IMR-90 (cell line): ENCODE results near the gene KCNMB2. TPM values are rescaled to one million over a fixed set of nuclear protein-coding genes. Genes with fewer than 3 reads are reported as not detected.

Experiments
- ATAC-seq: fragments of 200-7000 bp; cut with Tn5 transposase; 2 replicates; pipeline ENCODE4 v1.9.1; 2020; ENCODE audit warnings: low read depth, mild to moderate bottlenecking, moderate library complexity
- BruUV-seq: library from RNA; stranded (reverse); fragments of 400-500 nt; replicated peaks from 2 replicates; lab custom pipeline; 2021; lab: Mats Ljungman, UMichigan
- CTCF ChIA-PET: fragments of 300-600 bp; formaldehyde crosslinking; extraction: SDS; loops from one replicate; lab custom pipeline; 2021; ENCODE audit warnings: antibody characterized with exemption; lab: Yijun Ruan, JAX
- POLR2A ChIA-PET: fragments of 300-600 bp; sonication (Branson Sonifier 250); formaldehyde crosslinking; loops from one replicate; lab custom pipeline; 2022; ENCODE audit warnings: antibody characterized with exemption; ENCODE audit not compliant: unreplicated experiment; lab: Charles Lee
- DNase-seq: peaks from one replicate; pipeline ENCODE4 v3.0.0; 2013
- H2AFZ ChIP-seq: replicated peaks from 2 replicates; pipeline ENCODE3; 2013; ENCODE audit warnings: low read length, mild to moderate bottlenecking; ENCODE audit not compliant: poor library complexity
- H2AK5ac ChIP-seq: 2 replicates; pipeline ENCODE4 v1.6.1; 2013; ENCODE audit warnings: low read depth, low read length, inconsistent platforms
- H2AK9ac ChIP-seq: replicated peaks from 2 replicates; pipeline ENCODE3; 2013; ENCODE audit warnings: mild to moderate bottlenecking, low read depth, low read length, moderate library complexity; ENCODE audit not compliant: poor library complexity
- H2BK120ac ChIP-seq: 2 replicates; pipeline ENCODE4 v1.6.1; 2013; ENCODE audit warnings: low read depth, low read length, inconsistent platforms
- H2BK15ac ChIP-seq: 3 replicates; pipeline ENCODE4 v1.6.1; 2013; ENCODE audit warnings: low read depth, low read length, inconsistent platforms
- H2BK20ac ChIP-seq: 2 replicates; pipeline ENCODE4 v1.6.1; 2013; ENCODE audit warnings: low read depth, mild to moderate bottlenecking, inconsistent platforms, low read length, moderate library complexity
- H2BK5ac ChIP-seq: 2 replicates; pipeline ENCODE4 v1.6.1; 2013; ENCODE audit warnings: mild to moderate bottlenecking, low read depth, low read length, inconsistent platforms; ENCODE audit not compliant: poor library complexity, severe bottlenecking
- H3K14ac ChIP-seq: replicated peaks from 2 replicates; pipeline ENCODE4 v1.6.1; 2013; ENCODE audit warnings: low read depth, low read length, inconsistent platforms
- H3K18ac ChIP-seq: 2 replicates; pipeline ENCODE4 v1.6.1; 2013; ENCODE audit warnings: low read depth, low read length, control low read depth
- H3K23ac ChIP-seq: 2 replicates; pipeline ENCODE4 v1.6.1; 2013; ENCODE audit warnings: low read depth, low read length, inconsistent platforms
- H3K27ac ChIP-seq: 2 replicates; pipeline ENCODE4 v1.5.1; 2013; ENCODE audit warnings: mild to moderate bottlenecking, control low read depth, low read length; ENCODE audit not compliant: insufficient read depth
- H3K27me3 ChIP-seq: 2 replicates; pipeline ENCODE4 v1.6.1; 2013; ENCODE audit warnings: low read length; ENCODE audit not compliant: control insufficient read depth, insufficient read depth
- H3K36me3 ChIP-seq: 2 replicates; pipeline ENCODE4 v1.6.1; 2013; ENCODE audit warnings: low read length, mixed read lengths; ENCODE audit not compliant: control insufficient read depth, insufficient read depth
- H3K4ac ChIP-seq: 2 replicates; pipeline ENCODE4 v1.6.1; 2013; ENCODE audit warnings: low read depth, low read length, inconsistent platforms
- H3K4me1 ChIP-seq: 2 replicates; pipeline ENCODE4 v1.6.1; 2013; ENCODE audit warnings: low read length, mixed read lengths; ENCODE audit not compliant: control insufficient read depth, insufficient read depth
- H3K4me2 ChIP-seq: 2 replicates; pipeline ENCODE4 v1.6.1; 2013; ENCODE audit warnings: low read depth, mild to moderate bottlenecking, control low read depth, low read length, moderate library complexity
- H3K4me3 ChIP-seq: 2 replicates; pipeline ENCODE4 v1.5.1; 2013; ENCODE audit warnings: low read depth, mild to moderate bottlenecking, control low read depth, low read length, moderate library complexity; ENCODE audit not compliant: insufficient read depth
- H3K56ac ChIP-seq: 2 replicates; pipeline ENCODE4 v1.6.1; 2013; ENCODE audit warnings: low read length, inconsistent platforms; ENCODE audit not compliant: insufficient read depth; ENCODE audit errors: extremely low read depth
- H3K79me1 ChIP-seq, 2 experiments: 2 replicates each; pipeline ENCODE4 v1.6.1; 2013; ENCODE audit warnings: low read length in 2 of 2, inconsistent platforms in 1 of 2, low read depth in 1 of 2
- H3K9ac ChIP-seq: 2 replicates; pipeline ENCODE4 v1.6.1; 2013; ENCODE audit warnings: low read depth, low read length, control low read depth
- H3K9me1 ChIP-seq: 2 replicates; pipeline ENCODE4 v1.6.1; 2013; ENCODE audit warnings: low read length, inconsistent platforms; ENCODE audit not compliant: insufficient read depth
- H3K9me3 ChIP-seq: 2 replicates; pipeline ENCODE4 v1.6.1; 2013; ENCODE audit warnings: low read length; ENCODE audit not compliant: control insufficient read depth, insufficient read depth
- H4K20me1 ChIP-seq: 2 replicates; pipeline ENCODE4 v1.6.1; 2013; ENCODE audit warnings: low read length, inconsistent platforms; ENCODE audit not compliant: insufficient read depth
- H4K5ac ChIP-seq: 2 replicates; pipeline ENCODE4 v1.6.1; 2013; ENCODE audit warnings: mild to moderate bottlenecking, low read depth, low read length, control low read depth
- H4K8ac ChIP-seq, 2 experiments: 2 replicates each; pipeline ENCODE4 v1.6.1; 2013; ENCODE audit warnings: low read depth in 2 of 2, low read length in 2 of 2, control low read depth in 1 of 2, inconsistent platforms in 1 of 2
- H4K91ac ChIP-seq: 2 replicates; pipeline ENCODE4 v1.6.1; 2013; ENCODE audit warnings: low read depth, low read length, inconsistent platforms; ENCODE audit not compliant: insufficient read depth
- BHLHE40 ChIP-seq: fragments of 150-350 bp; IDR thresholded peaks from 2 replicates; pipeline ENCODE4 v1.6.1; 2016; ENCODE audit warnings: mild to moderate bottlenecking, low read depth, low read length
- CEBPB ChIP-seq: IDR thresholded peaks from 2 replicates; pipeline ENCODE4 v1.6.1; 2012; ENCODE audit warnings: low read depth, low read length, improper control_type of control experiment
- CHD1 ChIP-seq: IDR thresholded peaks from 2 replicates; pipeline ENCODE4 v1.6.1; 2012; ENCODE audit warnings: low read depth, low read length, improper control_type of control experiment
- FOS ChIP-seq: fragments of 150-350 bp; IDR thresholded peaks from 2 replicates; pipeline ENCODE4 v1.6.1; 2016; ENCODE audit warnings: low read depth, low read length
- MAFK ChIP-seq: IDR thresholded peaks from 2 replicates; pipeline ENCODE4 v1.6.1; 2012; ENCODE audit warnings: low read depth, low read length, improper control_type of control experiment
- MAZ ChIP-seq: IDR thresholded peaks from 2 replicates; pipeline ENCODE4 v1.6.1; 2012; ENCODE audit warnings: low read depth, mild to moderate bottlenecking, low read length, improper control_type of control experiment, moderate library complexity, borderline replicate concordance
- NFE2L2 ChIP-seq: fragments of 150-350 bp; IDR thresholded peaks from 2 replicates; pipeline ENCODE4 v1.6.1; 2016; ENCODE audit warnings: low read depth, mild to moderate bottlenecking, low read length
- POLR2A ChIP-seq: IDR thresholded peaks from 2 replicates; pipeline ENCODE4 v1.6.1; 2012; ENCODE audit warnings: mild to moderate bottlenecking, low read depth, low read length
- RAD21 ChIP-seq: IDR thresholded peaks from 2 replicates; pipeline ENCODE4 v1.6.1; 2012; ENCODE audit warnings: low read length, improper control_type of control experiment
- RFX5 ChIP-seq: IDR thresholded peaks from 2 replicates; pipeline ENCODE4 v1.8.0; 2012; ENCODE audit warnings: low read depth, mild to moderate bottlenecking, low read length, moderate library complexity
- SMC3 ChIP-seq: fragments of 150-350 bp; IDR thresholded peaks from 2 replicates; pipeline ENCODE4 v1.6.1; 2016; ENCODE audit warnings: low read depth, mild to moderate bottlenecking, antibody characterized with exemption, low read length, moderate library complexity
- WGBS, 2 experiments: methylation state at CpG; one replicate each; pipeline versions ENCODE4 v1.1.5 to v1.1.7; 2013; ENCODE audit warnings: missing lambda C conversion rate in 2 of 2; ENCODE audit not compliant: insufficient read length in 1 of 2; ENCODE audit errors: extremely low coverage in 2 of 2; 5-methylcytosine and 5-hydroxymethylcytosine counted together
- dilution Hi-C: fragments of 300-500 bp; cut with HindIII; formaldehyde crosslinking; loops from one replicate; pipeline ENCODE4 v1.14.3; 2018; ENCODE audit warnings: low sequenced_read_pairs; ENCODE audit not compliant: unreplicated experiment
- in situ Hi-C: fragments of 300-500 bp; cut with MboI; formaldehyde crosslinking; loops from 3 replicates; pipeline ENCODE4 v1.14.3; 2019; ENCODE audit warnings: low sequenced_read_pairs, inconsistent platforms, mixed read lengths
- intact Hi-C: fragments of 100-400 bp; cut with micrococcal nuclease; formaldehyde crosslinking; loops from 2 replicates; pipeline ENCODE4 v1.10.0; 2022
- polyA plus RNA-seq, 3 experiments: library from polyadenylated mRNA; depleted of rRNA; stranded (reverse); fragments of >200 nt; gene quantifications; 2 replicates each; pipeline ENCODE4 v1.2.3, GENCODE V29; 2012; ENCODE audit warnings: low replicate concordance in 1 of 3
- total RNA-seq: library from RNA; depleted of rRNA; stranded (reverse); fragments of >200 nt; gene quantifications from 2 replicates; pipeline ENCODE4 v1.2.3, GENCODE V29; 2012
- TF ChIP-seq, protein P1 (sequence below): conservative IDR thresholded peaks from 2 replicates; pipeline ENCODE4 v1.5.1; 2012; ENCODE audit warnings: mild to moderate bottlenecking, low read depth, low read length, improper control_type of control experiment

The KCNMB2 gene
- total and polyA plus RNA-seq, 2 of the 4 experiments (the other 2 are of a cell fraction): not detected

DNA sequence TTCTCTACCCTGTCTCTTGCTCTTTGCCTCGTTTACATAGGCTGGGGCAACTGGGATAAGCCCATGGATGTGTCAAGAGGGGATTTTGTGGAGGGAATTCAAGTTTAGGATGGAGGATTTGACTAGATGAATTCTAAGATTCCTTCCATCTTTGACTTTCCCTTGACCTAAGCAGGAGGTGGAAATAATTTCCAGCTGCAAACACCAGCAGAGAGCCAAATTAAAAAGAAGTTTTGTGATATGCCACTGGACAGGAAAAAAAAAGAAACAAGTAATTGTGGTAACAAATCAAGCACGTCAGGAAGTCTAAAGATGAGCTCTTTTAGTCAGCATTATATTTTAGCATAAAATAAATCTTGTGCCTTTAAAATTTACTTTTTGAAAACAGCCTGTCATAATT is 49.8 kb downstream of the KCNMB2 start:
- Histone ChIP-seq H3K14ac (no peak overlapping the region), H3K9me3 (no peaks in the 10 kb centered on the region), H2AFZ (no peak overlapping the region), H2BK20ac (no peak overlapping the region), H3K79me1 (no peaks in the 10 kb centered on the region), H2AK9ac (no peak overlapping the region), H4K20me1 (no peaks in the 10 kb centered on the region), H3K4me3 (no peak overlapping the region), H4K8ac (no peak overlapping the region), H3K9me1 (no peaks in the 10 kb centered on the region), H3K9ac (no peak overlapping the region), H2AK5ac (no peak overlapping the region), H3K56ac (no peak overlapping the region), H3K27me3 (no peaks in the 10 kb centered on the region), H2BK120ac (no peak overlapping the region), H3K4ac (no peak overlapping the region), H3K23ac (no peak overlapping the region), H3K4me2 (no peak overlapping the region), H3K27ac (no peak overlapping the region), H2BK15ac (no peak overlapping the region), H3K4me1 (no peaks in the 10 kb centered on the region), H3K36me3 (no peaks in the 10 kb centered on the region), H2BK5ac (no peak overlapping the region), H4K5ac (no peak overlapping the region), H3K18ac (no peak overlapping the region), H4K91ac (no peak overlapping the region)
- dilution Hi-C loops (no loop called here), intact Hi-C loops (no loop called here), in situ Hi-C loops (no loop called here)
- ChIA-PET CTCF (no interaction called here), POLR2A (no interaction called here)
- no peak for TF ChIP-seq CHD1
- TF ChIP-seq MAFK: no peak
- no peak for TF ChIP-seq BHLHE40
- TF ChIP-seq FOS: no peak
- TF ChIP-seq SMC3: no peak
- TF ChIP-seq MAZ: no peak
- no peak for TF ChIP-seq CEBPB
- no peak for TF ChIP-seq RFX5
- TF ChIP-seq NFE2L2: no peak
- TF ChIP-seq, protein P1, sequence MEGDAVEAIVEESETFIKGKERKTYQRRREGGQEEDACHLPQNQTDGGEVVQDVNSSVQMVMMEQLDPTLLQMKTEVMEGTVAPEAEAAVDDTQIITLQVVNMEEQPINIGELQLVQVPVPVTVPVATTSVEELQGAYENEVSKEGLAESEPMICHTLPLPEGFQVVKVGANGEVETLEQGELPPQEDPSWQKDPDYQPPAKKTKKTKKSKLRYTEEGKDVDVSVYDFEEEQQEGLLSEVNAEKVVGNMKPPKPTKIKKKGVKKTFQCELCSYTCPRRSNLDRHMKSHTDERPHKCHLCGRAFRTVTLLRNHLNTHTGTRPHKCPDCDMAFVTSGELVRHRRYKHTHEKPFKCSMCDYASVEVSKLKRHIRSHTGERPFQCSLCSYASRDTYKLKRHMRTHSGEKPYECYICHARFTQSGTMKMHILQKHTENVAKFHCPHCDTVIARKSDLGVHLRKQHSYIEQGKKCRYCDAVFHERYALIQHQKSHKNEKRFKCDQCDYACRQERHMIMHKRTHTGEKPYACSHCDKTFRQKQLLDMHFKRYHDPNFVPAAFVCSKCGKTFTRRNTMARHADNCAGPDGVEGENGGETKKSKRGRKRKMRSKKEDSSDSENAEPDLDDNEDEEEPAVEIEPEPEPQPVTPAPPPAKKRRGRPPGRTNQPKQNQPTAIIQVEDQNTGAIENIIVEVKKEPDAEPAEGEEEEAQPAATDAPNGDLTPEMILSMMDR: no peak
- TF ChIP-seq RAD21: no peak
- no peak for TF ChIP-seq POLR2A
- BruUV-seq: no TSS peak
- DNase-seq (no peak), ATAC-seq (no peak)
- no CpG with 5 or more reads among the region's 2 CpGs for WGBS, 2 experiments
